ACHN (cell line): Measurements from ENCODE around the gene TMEM81.

Experiments used
- DNase-seq: peaks from one replicate; pipeline ENCODE4 v3.0.0-alpha.2; 2015
- in situ Hi-C: cut with HindIII; loops from 2 replicates; pipeline ENCODE4 v1.10.0; 2017; ENCODE audit warnings: low sequenced_read_pairs, low pct_ligation_motif_present, low pct_unique_long_range_greater_than_20kb

Gene TMEM81

GRCh38 chr1:205082431-205082830 lies 1.8 kb downstream of the TMEM81 start:
- no peak for DNase-seq
- in situ Hi-C loops = no loop called here

GRCh38 chr1:205077934-205078311 lies 6.3 kb downstream of the TMEM81 start:
- no peak for DNase-seq
- in situ Hi-C loops = no loop called here

- in situ Hi-C loops = no loop called here
- no peak for DNase-seq
Observed at GRCh38 chr1:205077158-205077933, 6.9 kb downstream of the TMEM81 start.

GRCh38 chr1:205076245-205076761 lies 8.0 kb downstream of the TMEM81 start:
- in situ Hi-C loops = no loop called here

GRCh38 chr1:205075642-205076155 lies 8.6 kb downstream of the TMEM81 start:
- no peak for DNase-seq
- in situ Hi-C loops = no loop called here

More at GRCh38 chr1:205076245-205076761, 8.0 kb downstream of the TMEM81 start:
- DNase-seq = no peak

- in situ Hi-C loops = no loop called here
- DNase-seq = no peak
Observed at GRCh38 chr1:205074513-205074912, 9.7 kb downstream of the TMEM81 start.

GRCh38 chr1:205074084-205074483 lies 10.2 kb downstream of the TMEM81 start:
- DNase-seq = no peak
- in situ Hi-C loops = no loop called here

- in situ Hi-C loops = no loop called here
- DNase-seq = no peak
Observed at GRCh38 chr1:205073511-205073910, 10.7 kb downstream of the TMEM81 start.

GRCh38 chr1:205072881-205073280 lies 11.4 kb downstream of the TMEM81 start:
- in situ Hi-C loops = no loop called here
- no peak for DNase-seq

GRCh38 chr1:205072286-205072685 lies 12.0 kb downstream of the TMEM81 start:
- no peak for DNase-seq
- in situ Hi-C loops = no loop called here

- in situ Hi-C loops = no loop called here
- no peak for DNase-seq
Observed at GRCh38 chr1:205071801-205072200, 12.5 kb downstream of the TMEM81 start.

GRCh38 chr1:205071028-205071409 lies 13.2 kb downstream of the TMEM81 start:
- in situ Hi-C loops = no loop called here
- DNase-seq = no peak

GRCh38 chr1:205069371-205070125 lies 14.7 kb downstream of the TMEM81 start:
- no peak for DNase-seq
- in situ Hi-C loops = no loop called here

- in situ Hi-C loops = no loop called here
- no peak for DNase-seq
Observed at GRCh38 chr1:205068457-205069040, 15.7 kb downstream of the TMEM81 start.

GRCh38 chr1:205068001-205068400 lies 16.3 kb downstream of the TMEM81 start:
- no peak for DNase-seq
- in situ Hi-C loops = no loop called here

GRCh38 chr1:205067031-205067430 lies 17.2 kb downstream of the TMEM81 start:
- in situ Hi-C loops = no loop called here
- no peak for DNase-seq

GRCh38 chr1:205066141-205066818 lies 18.0 kb downstream of the TMEM81 start:
- in situ Hi-C loops = no loop called here
- no peak for DNase-seq

GRCh38 chr1:205065666-205066065 lies 18.6 kb downstream of the TMEM81 start:
- in situ Hi-C loops = no loop called here
- DNase-seq = no peak
